Measurements from ENCODE around the gene PSMD5.

Gene PSMD5

GRCh38 chr9:120875195-120875565 is 32.5 kb upstream of the PSMD5 start:
- DNase-seq (ENCODE audit: low read depth in 2 of 2) = no peak

- DNase-seq (ENCODE audit: low read depth in 2 of 2) = no peak
These were observed 31.8 kb upstream of the PSMD5 start for GRCh38 chr9:120874226-120875194.

- no peak for DNase-seq (ENCODE audit: low read depth in 2 of 2)
These were observed 30.8 kb upstream of the PSMD5 start for GRCh38 chr9:120873512-120873911.

- DNase-seq (ENCODE audit: low read depth in 2 of 2) = no peak
These were observed 30.2 kb upstream of the PSMD5 start for GRCh38 chr9:120872791-120873502.

- DNase-seq (ENCODE audit: low read depth in 2 of 2) = no peak
These were observed 27.5 kb upstream of the PSMD5 start for GRCh38 chr9:120870206-120870605.

- no peak for DNase-seq (ENCODE audit: low read depth in 2 of 2)
These were observed 27.0 kb upstream of the PSMD5 start for GRCh38 chr9:120869726-120870125.

- DNase-seq (ENCODE audit: low read depth in 2 of 2) = no peak
These were observed 26.6 kb upstream of the PSMD5 start for GRCh38 chr9:120869360-120869687.

GRCh38 chr9:120868676-120869359 is 26.1 kb upstream of the PSMD5 start:
- DNase-seq (ENCODE audit: low read depth in 2 of 2) = peak; percentile 93 to 96

- no peak for DNase-seq (ENCODE audit: low read depth in 2 of 2)
These were observed 25.6 kb upstream of the PSMD5 start for GRCh38 chr9:120868339-120868675.

- no peak for DNase-seq (ENCODE audit: low read depth in 2 of 2)
These were observed 25.1 kb upstream of the PSMD5 start for GRCh38 chr9:120867676-120868338.

- DNase-seq (ENCODE audit: low read depth in 2 of 2) = no peak
These were observed 23.9 kb upstream of the PSMD5 start for GRCh38 chr9:120866651-120867050.

GRCh38 chr9:120865809-120866208 is 23.1 kb upstream of the PSMD5 start:
- no peak for DNase-seq (ENCODE audit: low read depth in 2 of 2)

GRCh38 chr9:120865176-120865575 is 22.5 kb upstream of the PSMD5 start:
- no peak for DNase-seq (ENCODE audit: low read depth in 2 of 2)

- no peak for DNase-seq (ENCODE audit: low read depth in 2 of 2)
These were observed 22.0 kb upstream of the PSMD5 start for GRCh38 chr9:120864719-120865118.

- DNase-seq (ENCODE audit: low read depth in 2 of 2) = no peak
These were observed 21.1 kb upstream of the PSMD5 start for GRCh38 chr9:120863833-120864232.

GRCh38 chr9:120862452-120862851 is 19.7 kb upstream of the PSMD5 start:
- DNase-seq (ENCODE audit: low read depth in 2 of 2) = no peak

- no peak for DNase-seq (ENCODE audit: low read depth in 2 of 2)
These were observed 19.2 kb upstream of the PSMD5 start for GRCh38 chr9:120861935-120862334.

- no peak for DNase-seq (ENCODE audit: low read depth in 2 of 2)
These were observed 17.4 kb upstream of the PSMD5 start for GRCh38 chr9:120860083-120860482.

- no peak for DNase-seq (ENCODE audit: low read depth in 2 of 2)
These were observed 16.6 kb upstream of the PSMD5 start for GRCh38 chr9:120859361-120859760.

- no peak for DNase-seq (ENCODE audit: low read depth in 2 of 2)
These were observed 15.2 kb upstream of the PSMD5 start for GRCh38 chr9:120857902-120858301.

- DNase-seq (ENCODE audit: low read depth in 2 of 2) = no peak
These were observed 14.8 kb upstream of the PSMD5 start for GRCh38 chr9:120857481-120857880.

- no peak for DNase-seq (ENCODE audit: low read depth in 2 of 2)
These were observed 14.0 kb upstream of the PSMD5 start for GRCh38 chr9:120856700-120857099.
